Measurements from ENCODE around the gene NT5C3B.
"Not testable (repeated sequence)": the region's sequence is repeated elsewhere in the genome, so short reads cannot be mapped to it uniquely, and the experiment has no call there.

NT5C3B gene

GRCh38 chr17:41784207-41784744 lies 51.8 kb downstream of the NT5C3B start:
- no peak for DNase-seq (ENCODE audit: low read depth, low spot score)

DNA sequence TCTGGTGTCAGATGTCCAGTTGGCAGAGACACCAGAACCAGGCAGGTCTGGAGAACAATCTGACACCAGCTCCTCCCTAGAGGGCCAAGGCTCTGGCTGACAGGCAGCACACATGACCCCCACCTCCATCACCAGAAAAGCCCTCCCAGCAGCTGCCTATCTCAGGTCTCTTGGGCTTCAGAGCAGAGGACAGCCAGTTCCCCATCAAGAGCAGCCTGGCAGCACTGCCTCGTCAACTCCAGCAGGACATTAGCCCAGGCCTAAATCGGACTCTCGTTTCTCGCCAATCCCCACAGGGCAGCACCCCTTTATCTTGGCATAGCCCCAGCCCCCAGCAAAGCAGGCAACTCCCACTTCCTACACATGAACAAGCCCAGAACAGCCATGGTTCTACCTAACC lies 53.9 kb downstream of the NT5C3B start:
- no peak for DNase-seq (ENCODE audit: low read depth, low spot score)

GRCh38 chr17:41781404-41782110 lies 54.5 kb downstream of the NT5C3B start:
- no peak for DNase-seq (ENCODE audit: low read depth, low spot score)

DNA sequence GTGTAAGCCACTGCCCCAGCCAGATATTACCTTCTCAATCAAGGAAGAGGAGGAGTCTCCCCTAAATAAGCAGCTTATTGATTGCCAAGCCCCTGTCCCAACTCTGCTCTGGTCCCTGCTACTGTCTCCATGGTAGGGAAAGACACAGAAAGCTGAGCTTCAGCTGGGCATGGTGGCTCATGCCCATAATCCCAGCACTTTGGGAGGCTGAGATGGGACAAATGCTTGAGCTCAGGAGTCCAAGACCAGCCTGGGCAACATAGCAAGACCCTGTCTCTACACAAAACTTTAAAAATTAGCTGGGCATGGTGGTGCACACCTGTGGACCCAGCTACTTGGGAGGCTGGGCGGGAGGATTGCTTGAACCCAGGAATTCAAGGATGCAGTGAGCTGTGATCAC lies 56.1 kb downstream of the NT5C3B start:
- DNase-seq (ENCODE audit: low read depth, low spot score) = no peak

DNA sequence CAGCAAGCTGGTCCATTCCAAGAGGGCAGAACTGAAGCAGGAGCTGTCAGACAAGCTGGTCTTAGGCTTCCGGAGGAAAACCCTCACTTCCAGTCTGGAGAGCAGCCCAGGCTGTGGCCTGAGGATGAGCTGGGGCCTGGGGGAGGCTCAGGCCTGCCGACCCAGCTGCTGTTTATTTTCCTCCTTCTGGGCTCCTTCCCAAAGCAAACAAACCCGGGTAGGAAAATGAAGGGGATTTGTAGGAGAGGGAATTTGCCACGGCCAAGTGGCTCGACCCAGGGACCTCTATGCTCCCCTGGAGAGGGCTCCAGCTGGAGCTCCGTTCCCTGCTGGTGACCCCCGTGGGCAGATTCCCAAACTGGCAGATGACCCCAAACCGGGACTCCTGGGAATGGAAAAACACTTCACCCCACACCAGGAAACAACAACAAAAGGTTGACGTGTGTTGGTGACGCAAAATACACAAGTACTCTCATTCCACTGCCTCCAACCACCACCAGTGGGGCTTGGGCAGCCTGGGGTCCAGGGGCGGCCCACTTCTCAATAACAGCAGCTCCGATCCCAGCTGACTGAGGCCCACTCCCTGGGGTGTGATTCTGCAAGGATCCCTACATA lies 58.4 kb downstream of the NT5C3B start:
- no peak for DNase-seq (ENCODE audit: low read depth, low spot score)

DNA sequence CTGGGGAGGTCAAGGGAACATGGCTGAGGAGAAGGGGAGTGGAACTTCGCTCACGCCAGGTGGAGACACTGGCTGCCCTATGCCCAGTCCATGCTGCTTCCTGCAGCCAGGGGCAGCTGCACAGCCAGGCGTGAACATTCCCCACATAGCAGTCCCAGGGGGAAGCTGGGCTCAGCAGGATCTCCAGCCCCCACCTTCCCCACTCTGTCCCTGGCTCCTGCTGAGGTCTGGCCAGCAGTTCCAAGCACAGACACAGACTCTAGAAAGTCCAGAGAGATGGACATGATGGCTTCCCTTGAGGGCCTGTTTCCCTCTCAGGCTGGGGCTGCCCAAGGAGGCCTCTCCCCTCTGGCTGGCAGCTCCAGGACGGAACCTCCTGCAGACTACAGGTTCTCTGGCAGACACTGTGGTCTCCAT lies 58.9 kb downstream of the NT5C3B start:
- no peak for DNase-seq (ENCODE audit: low read depth, low spot score)

DNA sequence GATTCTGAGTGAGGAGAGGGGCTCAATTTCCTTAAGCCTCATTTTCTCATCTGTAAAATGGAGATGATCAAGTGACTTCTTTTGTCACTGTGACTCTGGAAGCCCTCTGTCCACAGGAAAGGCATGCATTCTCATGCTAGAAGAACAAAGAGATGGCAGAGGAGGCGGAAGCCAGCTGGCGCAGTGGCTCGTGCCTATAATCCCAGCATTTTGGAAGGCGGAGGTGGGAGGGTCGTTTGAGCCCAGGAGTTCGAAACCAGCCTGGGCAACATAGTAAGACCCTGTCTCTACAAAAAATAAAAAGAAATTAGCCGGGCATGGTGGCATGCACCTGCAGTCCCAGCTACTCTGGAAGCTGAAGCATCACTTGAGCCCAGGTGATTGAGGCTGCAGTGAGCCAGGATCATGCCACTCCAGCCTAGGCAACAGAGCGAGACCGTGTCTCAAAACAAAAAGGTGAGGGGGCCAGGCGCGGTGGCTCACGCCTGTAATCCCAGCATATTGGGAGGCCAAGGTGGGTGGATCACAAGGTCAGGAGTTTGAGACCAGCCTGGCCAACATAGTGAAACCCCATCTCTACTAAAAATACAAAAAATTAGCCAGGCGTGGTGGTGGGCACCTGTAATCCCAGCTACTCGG lies 59.7 kb downstream of the NT5C3B start:
- not testable (repeated sequence) for DNase-seq (ENCODE audit: low read depth, low spot score)

DNA sequence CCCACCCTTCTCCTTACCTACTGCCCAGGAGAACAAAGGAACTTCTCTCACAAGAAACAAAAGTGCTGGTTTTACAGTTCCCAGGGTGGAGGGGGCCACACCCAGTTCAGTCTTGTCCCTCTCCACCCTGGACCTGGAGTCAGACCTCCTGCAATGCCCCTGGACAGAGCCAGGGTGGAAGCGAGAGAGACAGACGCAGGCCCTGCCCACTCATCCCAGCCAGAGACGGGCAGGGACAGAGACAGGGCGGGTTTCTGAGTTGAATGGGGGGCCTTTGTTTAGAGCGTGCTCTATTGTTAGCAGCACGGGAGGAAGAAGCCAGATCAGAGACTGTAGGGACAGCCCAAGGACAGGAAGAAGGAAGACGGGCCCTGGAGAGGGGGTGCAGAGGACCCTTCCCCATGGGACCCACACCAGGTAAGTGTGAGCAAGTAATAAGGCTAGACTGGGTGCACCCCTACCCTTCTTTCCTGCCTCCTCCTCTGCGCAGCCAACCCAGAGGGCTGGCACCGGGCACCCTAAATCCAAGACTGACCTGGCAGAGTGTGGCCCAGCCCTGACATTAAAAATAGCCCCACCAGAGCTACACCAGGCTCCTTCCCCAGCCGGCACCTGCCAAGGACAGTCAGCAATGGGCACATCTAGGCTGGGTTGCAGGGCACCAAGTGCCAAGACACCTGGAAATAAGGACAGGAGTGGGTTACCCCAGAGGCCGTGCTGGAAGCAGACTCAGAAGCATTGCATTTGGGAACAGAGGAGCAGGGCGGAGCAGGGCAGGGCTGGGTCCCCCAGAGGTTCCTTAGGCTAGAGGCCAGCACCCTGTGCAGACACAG lies 60.4 kb downstream of the NT5C3B start:
- no peak for DNase-seq (ENCODE audit: low read depth, low spot score)

Measured in iPS DF 19.7 (cell line).